ENCODE results near the gene AANAT. TPM values are rescaled to one million over a fixed set of nuclear protein-coding genes. Genes with fewer than 3 reads are reported as not detected.

AANAT gene
- total RNA-seq, 4 donors from 2014 or later: not detected

DNA sequence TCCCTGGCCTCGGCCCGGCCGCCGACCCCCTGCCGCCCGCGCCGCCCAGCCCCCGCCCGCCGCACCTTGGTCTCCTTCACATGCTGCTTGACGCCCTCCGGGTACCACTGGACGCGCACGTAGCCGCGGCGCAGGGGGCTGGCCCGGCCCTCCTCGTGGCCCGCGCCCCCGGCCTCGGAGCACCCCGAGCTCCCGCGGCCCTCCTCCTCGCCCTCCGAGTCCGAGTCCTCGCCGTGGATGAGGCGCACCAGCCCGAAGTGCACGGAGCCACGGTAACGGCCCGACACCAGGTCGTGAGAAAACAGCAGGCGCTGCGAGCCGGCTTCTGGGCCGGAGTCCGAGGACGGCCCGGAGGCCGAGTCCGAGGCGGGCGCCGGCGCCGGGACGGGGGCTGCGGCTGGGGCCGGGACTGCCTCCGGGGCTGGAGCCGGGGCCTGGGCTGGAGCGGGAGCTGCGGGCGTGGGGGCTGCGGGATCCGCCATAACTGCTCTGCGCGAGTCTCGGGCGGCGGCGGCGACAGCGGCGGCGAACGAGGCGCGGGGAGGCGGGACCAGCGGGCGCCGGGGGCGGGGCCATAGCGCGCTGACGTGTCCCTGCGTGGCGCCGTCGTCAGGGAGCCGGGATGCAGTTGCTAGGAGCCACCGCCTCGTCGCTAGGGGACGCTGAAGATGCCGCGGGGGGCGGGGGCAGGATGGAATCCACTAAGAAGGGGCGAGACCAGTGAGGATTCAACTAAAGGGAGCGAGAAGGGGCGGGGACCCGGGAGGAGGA is 14.6 kb upstream of the AANAT start, which contains the start of gene UBE2O:
UBE2O (minus strand) TSS at position 493 of the 771 bp plus-strand sequence; CDS start at position 482, 11 bp downstream.
- TF ChIP-seq CTCF (IDR thresholded peaks at IDR 0.05) (peak in 1 of 2 donors; percentile 30), POLR2AphosphoS5 (IDR thresholded peaks at IDR 0.05) (no peak), EP300 (IDR thresholded peaks at IDR 0.05) (no peak), POLR2A (IDR thresholded peaks at IDR 0.05) (no peak)
- Histone ChIP-seq H3K36me3 (no peaks in the 10 kb centered on the region), H3K27ac (peak within 1 kb of the TSS; percentile 70), H3K9me3 (no peaks in the 10 kb centered on the region), H3K4me3 (peak within 1 kb of the TSS; percentile 98), H3K27me3 (no peaks in the 10 kb centered on the region), H3K4me1 (peaks cover 20% of the 10 kb centered on the region)
- DNase-seq (ENCODE audit: low spot score in 2 of 2): peak; percentile 92
- under 1% methylated on average over 37 of the region's 101 CpGs for WGBS

DNA sequence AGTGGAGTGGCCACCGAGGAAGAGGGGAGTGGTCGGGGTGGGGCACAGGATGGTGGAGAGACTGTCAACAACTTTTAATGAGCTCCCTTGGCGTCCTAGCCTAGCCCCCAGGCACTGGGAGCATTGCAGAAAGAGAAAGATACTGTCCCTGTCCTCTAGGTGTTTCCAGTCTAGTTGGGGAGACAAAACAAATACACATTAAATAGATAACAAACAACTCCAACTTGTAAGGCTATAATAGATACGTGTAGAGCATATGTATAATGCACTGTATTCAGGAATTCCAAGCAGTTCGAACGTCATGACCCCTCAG is 14.0 kb upstream of the AANAT start:
- TF ChIP-seq CTCF (IDR thresholded peaks at IDR 0.05) (no peak), POLR2AphosphoS5 (IDR thresholded peaks at IDR 0.05) (no peak), POLR2A (IDR thresholded peaks at IDR 0.05) (no peak), EP300 (IDR thresholded peaks at IDR 0.05) (no peak)
- Histone ChIP-seq H3K36me3 (no peaks in the 10 kb centered on the region), H3K9me3 (no peaks in the 10 kb centered on the region), H3K4me3 (peak overlapping the region; percentile 98), H3K4me1 (peaks cover 17% of the 10 kb centered on the region), H3K27ac (no peak overlapping the region), H3K27me3 (no peaks in the 10 kb centered on the region)
- 34% methylated on average over 6 of the region's 6 CpGs for WGBS
- DNase-seq (ENCODE audit: low spot score in 2 of 2): no peak

- Histone ChIP-seq H3K4me3 (no peak overlapping the region), H3K27ac (no peak overlapping the region), H3K4me1 (no peaks in the 10 kb centered on the region), H3K27me3 (no peaks in the 10 kb centered on the region), H3K36me3 (no peaks in the 10 kb centered on the region), H3K9me3 (no peaks in the 10 kb centered on the region)
- WGBS: 50% methylated on average over 9 of the region's 9 CpGs
- no peak for DNase-seq (ENCODE audit: low spot score in 2 of 2)
- TF ChIP-seq CTCF (IDR thresholded peaks at IDR 0.05) (no peak), POLR2AphosphoS5 (IDR thresholded peaks at IDR 0.05) (no peak), POLR2A (IDR thresholded peaks at IDR 0.05) (no peak), EP300 (IDR thresholded peaks at IDR 0.05) (no peak)
Observed at GRCh38 chr17:76458580-76459490, 8.6 kb upstream of the AANAT start.

DNA sequence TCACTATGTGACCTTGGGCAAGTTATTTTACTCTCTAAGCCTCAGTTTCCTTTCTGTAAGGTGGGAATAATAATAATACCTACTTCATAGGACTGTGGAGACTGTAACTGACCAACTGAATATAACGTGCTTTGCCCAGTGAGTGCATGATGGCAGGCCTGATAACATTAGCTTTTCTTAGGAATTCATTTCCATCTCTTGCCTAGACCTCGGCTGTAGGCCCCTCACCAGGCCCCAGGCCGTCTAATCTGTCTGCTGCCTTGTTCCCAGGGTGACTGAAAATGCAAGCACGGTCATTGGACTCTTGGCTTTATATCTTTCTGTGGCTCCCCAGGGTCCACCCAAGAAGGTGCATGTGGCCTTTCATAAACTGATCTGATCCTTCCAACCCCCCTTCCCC is 7.7 kb upstream of the AANAT start:
- Histone ChIP-seq H3K36me3 (no peaks in the 10 kb centered on the region), H3K27me3 (no peaks in the 10 kb centered on the region), H3K9me3 (no peaks in the 10 kb centered on the region), H3K4me3 (no peak overlapping the region), H3K4me1 (no peaks in the 10 kb centered on the region), H3K27ac (no peak overlapping the region)
- TF ChIP-seq POLR2AphosphoS5 (IDR thresholded peaks at IDR 0.05) (no peak), EP300 (IDR thresholded peaks at IDR 0.05) (no peak), CTCF (IDR thresholded peaks at IDR 0.05) (no peak), POLR2A (IDR thresholded peaks at IDR 0.05) (no peak)
- WGBS: 84% methylated on average over 4 of the region's 4 CpGs
- DNase-seq (ENCODE audit: low spot score in 2 of 2): no peak
